ENCODE data around the gene GRIK4. TPM values are rescaled to one million over a fixed set of nuclear protein-coding genes. Genes with fewer than 3 reads are reported as not detected.

Gene GRIK4
- total and polyA plus RNA-seq, 2 of the 4 experiments (the other 2 are of a cell fraction) = 0.18 to 0.38 TPM

GRCh38 chr11:120752668-120753067 is 241.1 kb downstream of the GRIK4 start:
- no TSS peak for BruUV-seq (replicated peaks)
- DNase-seq = no peak

More at GRCh38 chr11:120752668-120753067, 241.1 kb downstream of the GRIK4 start:
- Histone ChIP-seq H3K9me3 (ENCODE audit: control insufficient read depth, insufficient read depth, low read length) (no peaks in the 10 kb centered on the region), H2AK9ac (replicated peaks; ENCODE audit: low read depth, low read length, poor library complexity) (peak overlapping the region; percentile 26), H4K91ac (ENCODE audit: insufficient read depth, low read depth, low read length) (no peak overlapping the region), H3K27ac (ENCODE audit: insufficient read depth, low read length) (no peak overlapping the region), H3K4ac (ENCODE audit: low read depth, low read length) (no peak overlapping the region), H3K36me3 (ENCODE audit: control insufficient read depth, insufficient read depth, low read length) (no peaks in the 10 kb centered on the region), H2BK15ac (ENCODE audit: low read depth, low read length) (no peak overlapping the region), H3K4me2 (ENCODE audit: low read depth, low read length) (no peak overlapping the region), H3K14ac (replicated peaks; ENCODE audit: low read depth, low read length) (no peak overlapping the region), H3K79me1 (ENCODE audit: low read depth in 1 of 2, low read length in 2 of 2) (no peaks in the 10 kb centered on the region), H4K5ac (ENCODE audit: low read depth, low read length) (no peak overlapping the region), H3K18ac (ENCODE audit: low read depth, low read length) (no peak overlapping the region), H3K27me3 (ENCODE audit: control insufficient read depth, insufficient read depth, low read length) (peaks cover 16% of the 10 kb centered on the region), H3K9ac (ENCODE audit: low read depth, low read length) (no peak overlapping the region), H2AFZ (replicated peaks; ENCODE audit: low read length, poor library complexity) (no peak overlapping the region), H2BK5ac (ENCODE audit: low read depth, low read length, poor library complexity, severe bottlenecking) (no peak overlapping the region), H2AK5ac (ENCODE audit: low read depth, low read length) (no peak overlapping the region), H3K4me3 (ENCODE audit: insufficient read depth, low read depth, low read length) (no peak overlapping the region), H4K8ac (ENCODE audit: low read depth in 2 of 2, low read length in 2 of 2) (no peak overlapping the region), H2BK20ac (ENCODE audit: low read depth, low read length) (no peak overlapping the region), H2BK120ac (ENCODE audit: low read depth, low read length) (no peak overlapping the region), H4K20me1 (ENCODE audit: insufficient read depth, low read length) (no peaks in the 10 kb centered on the region), H3K56ac (ENCODE audit: extremely low read depth, insufficient read depth, low read length) (no peak overlapping the region), H3K9me1 (ENCODE audit: insufficient read depth, low read length) (no peaks in the 10 kb centered on the region), H3K4me1 (ENCODE audit: control insufficient read depth, insufficient read depth, low read length) (no peaks in the 10 kb centered on the region), H3K23ac (ENCODE audit: low read depth, low read length) (no peak overlapping the region)
- no peak for ATAC-seq (ENCODE audit: low read depth)
- POLR2A ChIA-PET (ENCODE audit: unreplicated experiment) = no interaction called here
- no CpG with 5 or more reads among the region's 7 CpGs for WGBS, 2 experiments (ENCODE audit: extremely low coverage in 2 of 2, insufficient read length in 1 of 2)
- intact Hi-C loops (cut with micrococcal nuclease) (no loop called here), dilution Hi-C loops (cut with HindIII; ENCODE audit: low sequenced_read_pairs, unreplicated experiment) (no loop called here), in situ Hi-C loops (cut with MboI; ENCODE audit: low sequenced_read_pairs) (no loop called here)
- TF ChIP-seq SMC3 (IDR thresholded peaks at IDR 0.05; ENCODE audit: low read depth, low read length) (no peak), MXI1 (IDR thresholded peaks at IDR 0.05; ENCODE audit: borderline replicate concordance, low read depth, low read length) (no peak), CEBPB (IDR thresholded peaks at IDR 0.05; ENCODE audit: low read depth, low read length) (no peak), RCOR1 (IDR thresholded peaks at IDR 0.05; ENCODE audit: insufficient replicate concordance, low read length) (no peak), USF2 (IDR thresholded peaks at IDR 0.05; ENCODE audit: low read depth, low read length) (no peak), ELK1 (IDR thresholded peaks at IDR 0.05; ENCODE audit: borderline replicate concordance, low read depth, low read length) (no peak), CHD1 (IDR thresholded peaks at IDR 0.05; ENCODE audit: low read depth, low read length) (no peak), NFE2L2 (IDR thresholded peaks at IDR 0.05; ENCODE audit: low read depth, low read length) (no peak), POLR2A (IDR thresholded peaks at IDR 0.05; ENCODE audit: low read depth, low read length) (no peak), MAZ (IDR thresholded peaks at IDR 0.05; ENCODE audit: borderline replicate concordance, low read depth, low read length) (no peak), RAD21 (IDR thresholded peaks at IDR 0.05; ENCODE audit: low read length) (no peak)
- CTCF ChIA-PET = no interaction called here
